ENCODE data around the gene YIF1A. TPM values are rescaled to one million over a fixed set of nuclear protein-coding genes. Genes with fewer than 3 reads are reported as not detected.
A peak's percentile ranks its signal among the peaks of the same experiment; 100 is the strongest.

The YIF1A gene
- total RNA-seq, 1 donor from 2014 or later = 106 TPM

DNA sequence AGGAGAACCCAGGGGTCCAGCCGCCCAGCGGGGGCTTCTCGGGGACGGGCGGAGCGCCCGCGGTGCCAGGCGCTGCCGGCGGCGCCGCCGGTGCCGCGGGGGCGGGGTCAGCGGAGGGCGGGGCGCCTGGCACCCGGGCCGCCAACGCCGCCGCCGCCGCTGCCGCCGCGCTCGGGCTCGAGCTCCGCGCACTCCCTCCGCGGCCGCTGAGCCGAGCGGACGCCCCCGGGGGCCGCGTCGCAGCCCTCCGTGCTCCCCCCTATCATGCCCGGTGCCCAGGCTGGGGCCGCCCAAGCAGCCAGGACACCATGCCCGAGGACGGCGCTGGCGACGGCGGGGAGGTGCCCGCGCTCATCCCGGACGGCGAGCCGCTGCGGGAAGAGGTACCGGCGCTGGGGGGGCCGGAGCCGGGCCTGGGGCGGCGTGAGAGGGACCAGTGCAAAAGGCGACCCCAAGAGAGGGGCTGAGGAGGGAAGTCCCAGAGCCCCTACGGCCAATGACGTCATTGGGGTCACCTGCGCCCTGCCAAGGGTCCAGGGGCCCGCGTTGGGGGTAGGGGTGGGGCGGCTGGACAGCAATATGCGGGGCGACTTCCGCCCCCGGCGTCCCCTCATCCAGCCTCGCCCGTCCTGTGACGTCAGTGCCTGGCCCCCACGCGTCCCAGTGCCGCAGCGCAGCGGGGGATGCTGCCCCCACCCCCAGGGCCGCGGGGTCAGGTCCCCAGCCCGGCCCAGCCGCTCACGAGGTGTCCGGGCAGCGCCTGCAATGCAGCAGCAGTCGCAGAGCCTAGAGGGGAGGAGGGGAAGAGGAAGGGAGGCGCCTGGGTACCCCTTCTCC is 3.0 kb upstream of the YIF1A start, which contains the start of gene TMEM151A:
Gene TMEM151A, plus strand, starts transcription at position 189 of the 837 bp plus-strand sequence. Its CDS starts 120 bp downstream, at position 309.
- TF ChIP-seq, protein P1, sequence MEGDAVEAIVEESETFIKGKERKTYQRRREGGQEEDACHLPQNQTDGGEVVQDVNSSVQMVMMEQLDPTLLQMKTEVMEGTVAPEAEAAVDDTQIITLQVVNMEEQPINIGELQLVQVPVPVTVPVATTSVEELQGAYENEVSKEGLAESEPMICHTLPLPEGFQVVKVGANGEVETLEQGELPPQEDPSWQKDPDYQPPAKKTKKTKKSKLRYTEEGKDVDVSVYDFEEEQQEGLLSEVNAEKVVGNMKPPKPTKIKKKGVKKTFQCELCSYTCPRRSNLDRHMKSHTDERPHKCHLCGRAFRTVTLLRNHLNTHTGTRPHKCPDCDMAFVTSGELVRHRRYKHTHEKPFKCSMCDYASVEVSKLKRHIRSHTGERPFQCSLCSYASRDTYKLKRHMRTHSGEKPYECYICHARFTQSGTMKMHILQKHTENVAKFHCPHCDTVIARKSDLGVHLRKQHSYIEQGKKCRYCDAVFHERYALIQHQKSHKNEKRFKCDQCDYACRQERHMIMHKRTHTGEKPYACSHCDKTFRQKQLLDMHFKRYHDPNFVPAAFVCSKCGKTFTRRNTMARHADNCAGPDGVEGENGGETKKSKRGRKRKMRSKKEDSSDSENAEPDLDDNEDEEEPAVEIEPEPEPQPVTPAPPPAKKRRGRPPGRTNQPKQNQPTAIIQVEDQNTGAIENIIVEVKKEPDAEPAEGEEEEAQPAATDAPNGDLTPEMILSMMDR (conservative IDR thresholded peaks at IDR 0.05; ENCODE audit: low read depth, low read length) = no peak
- DNase-seq (ENCODE audit: low read depth) = no peak
- H3K4me3 ChIP-seq (ENCODE audit: low read depth, low read length) = peak within 1 kb of the TSS; percentile 36

DNA sequence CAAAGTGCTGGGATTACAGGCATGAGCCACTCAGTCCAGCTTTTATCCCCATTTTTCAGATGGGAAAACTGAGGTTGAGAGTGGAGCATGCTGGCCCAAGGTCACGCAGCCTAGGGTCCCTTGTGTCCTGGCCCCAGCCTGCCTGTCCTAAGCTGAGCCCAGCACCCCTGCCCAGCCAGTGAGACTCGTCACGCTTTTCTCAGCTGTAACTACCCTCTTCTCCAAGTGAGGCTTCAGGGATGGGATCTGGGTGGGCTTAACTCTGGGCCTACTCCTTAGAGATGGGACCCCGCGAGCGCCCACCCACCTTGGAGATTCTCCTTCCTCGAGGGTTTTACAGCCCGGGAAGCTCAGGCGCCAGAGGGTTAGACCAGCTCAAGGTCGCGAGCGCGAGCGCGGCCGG is 2.4 kb upstream of the YIF1A start:
- no peak overlapping the region for H3K4me3 ChIP-seq (ENCODE audit: low read depth, low read length)
- TF ChIP-seq, protein P1 (conservative IDR thresholded peaks at IDR 0.05; ENCODE audit: low read depth, low read length) = no peak
- no peak for DNase-seq (ENCODE audit: low read depth)

DNA sequence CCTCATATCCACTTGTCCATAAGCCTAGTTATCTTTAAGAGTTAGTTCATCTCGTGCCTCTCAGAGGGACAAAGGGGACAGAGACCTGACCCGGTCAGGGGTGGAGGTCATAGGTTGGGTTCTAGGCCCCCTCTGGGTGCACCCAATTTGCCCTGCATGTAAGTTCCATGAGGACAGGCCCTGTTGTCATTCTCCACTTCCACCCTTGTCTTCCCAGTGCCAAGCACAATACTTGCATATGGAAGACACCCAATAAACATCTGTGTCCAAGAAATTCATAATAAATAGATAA is 1.3 kb upstream of the YIF1A start:
- H3K4me3 ChIP-seq (ENCODE audit: low read depth, low read length) = no peak overlapping the region
- TF ChIP-seq, protein P1 (conservative IDR thresholded peaks at IDR 0.05; ENCODE audit: low read depth, low read length) = no peak
- DNase-seq (ENCODE audit: low read depth) = no peak

DNA sequence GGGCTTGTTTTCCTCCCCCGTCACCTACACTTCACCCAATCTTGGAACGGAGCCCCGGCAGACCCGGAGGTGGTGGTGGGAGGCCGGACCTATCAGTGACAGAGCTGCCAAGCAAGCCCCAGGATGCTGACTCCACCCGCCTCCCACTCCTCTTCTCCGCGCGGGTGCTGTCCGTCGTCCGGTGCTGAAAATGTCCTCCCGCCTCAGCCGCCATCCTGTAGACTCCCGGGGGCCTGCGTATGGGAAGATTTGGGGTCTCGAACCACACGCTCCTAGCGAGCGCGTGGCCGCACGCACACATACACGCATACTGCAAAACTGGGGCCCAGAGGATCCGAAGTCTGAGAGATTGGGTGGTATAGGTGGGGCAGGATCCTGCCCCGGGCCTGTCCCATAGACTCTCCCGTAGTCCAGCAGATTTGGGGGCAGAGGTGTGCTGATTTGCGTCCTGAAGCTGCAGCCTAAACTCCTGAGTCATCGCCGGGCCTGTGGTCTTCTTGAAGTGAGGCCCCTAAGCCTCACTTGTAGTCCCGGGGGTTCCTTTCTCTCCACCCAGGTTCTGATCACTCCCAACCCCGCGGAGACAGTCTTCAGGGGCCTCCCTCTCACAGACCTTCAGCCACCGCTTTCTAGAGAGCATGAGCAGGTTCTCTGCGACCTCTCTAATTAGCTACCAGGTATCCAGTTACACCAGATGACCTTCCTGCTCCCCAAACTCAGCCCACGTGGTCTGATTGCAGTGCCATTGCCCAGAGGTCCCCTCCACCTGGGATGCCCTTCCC is 796 bp upstream of the YIF1A start:
- TF ChIP-seq, protein P1 (conservative IDR thresholded peaks at IDR 0.05; ENCODE audit: low read depth, low read length) = no peak
- no peak for DNase-seq (ENCODE audit: low read depth)
- peak overlapping the region; percentile 94 for H3K4me3 ChIP-seq (ENCODE audit: low read depth, low read length)

DNA sequence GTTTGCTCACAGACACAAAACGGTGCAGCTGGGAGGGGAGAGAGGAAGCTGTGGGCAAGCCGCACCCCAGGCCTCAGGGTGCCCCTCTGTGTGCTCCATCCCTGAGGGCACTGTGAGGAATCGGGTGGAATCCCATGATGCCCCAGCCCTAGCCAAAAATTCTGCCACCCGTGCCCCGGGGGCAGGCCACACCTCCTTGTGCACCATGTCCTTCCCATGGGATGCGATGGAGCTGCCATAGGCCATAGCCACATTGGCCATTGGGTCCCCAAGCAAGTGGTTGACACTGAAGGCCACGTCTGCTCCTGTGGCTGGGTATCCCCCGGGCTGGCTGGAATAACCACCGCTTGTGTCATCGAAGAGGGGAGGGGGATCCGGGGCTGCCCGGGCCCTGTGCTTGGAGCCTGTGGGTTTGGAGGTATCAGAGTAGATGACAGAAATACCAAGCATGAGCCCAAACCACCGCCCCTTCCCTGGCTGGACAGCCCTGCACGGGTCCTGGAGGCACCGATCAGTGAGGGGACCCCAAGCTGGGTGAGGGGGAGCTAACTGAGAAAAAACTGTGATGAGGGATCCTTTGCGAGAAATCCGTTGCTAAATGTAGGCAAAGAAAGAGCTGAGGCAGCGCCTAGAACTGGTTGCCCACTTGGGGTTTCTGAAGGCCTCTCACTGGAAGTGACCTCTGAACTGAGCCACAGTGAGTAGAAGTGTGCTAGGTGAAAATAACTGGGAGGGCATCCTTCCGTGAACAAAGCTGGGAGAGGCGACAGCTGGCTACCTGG is 863 bp downstream of the YIF1A start:
- TF ChIP-seq, protein P1 (conservative IDR thresholded peaks at IDR 0.05; ENCODE audit: low read depth, low read length) = no peak
- peak overlapping the region; percentile 94 for H3K4me3 ChIP-seq (ENCODE audit: low read depth, low read length)
- DNase-seq (ENCODE audit: low read depth) = no peak

DNA sequence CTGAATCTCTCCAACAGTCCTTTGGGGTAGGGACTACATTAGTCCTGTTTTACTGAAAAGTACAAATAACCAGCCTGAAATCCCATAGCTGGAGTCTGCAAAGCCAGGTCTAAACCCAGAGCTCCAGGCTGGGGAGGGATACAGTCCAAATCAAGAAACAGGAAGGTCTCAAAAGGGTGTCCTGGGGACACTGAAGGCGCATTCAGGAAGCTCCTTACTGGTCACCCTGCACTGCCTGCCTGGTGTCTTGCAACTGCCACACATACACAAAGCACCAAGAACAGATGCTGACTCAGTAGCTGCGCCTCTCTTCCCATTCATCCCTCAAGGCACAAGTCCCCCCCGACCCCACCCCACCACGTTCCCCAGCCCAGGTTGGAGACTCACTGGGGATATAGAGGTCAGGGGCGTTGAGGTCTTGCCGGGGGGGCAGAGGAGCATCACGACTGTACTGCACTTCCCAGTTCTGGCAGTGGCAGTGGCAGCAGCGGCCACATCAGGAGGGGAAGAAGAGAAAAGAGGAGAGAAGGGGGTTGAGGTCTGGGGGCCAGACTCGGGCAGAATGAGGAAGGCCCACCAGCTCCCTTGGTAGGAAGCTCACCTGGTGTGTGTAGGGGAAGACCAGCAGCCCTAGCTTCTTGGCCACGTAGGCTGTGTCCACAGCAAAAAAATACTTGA is 1.6 kb downstream of the YIF1A start:
- TF ChIP-seq, protein P1 (conservative IDR thresholded peaks at IDR 0.05; ENCODE audit: low read depth, low read length) = no peak
- DNase-seq (ENCODE audit: low read depth) = no peak
- H3K4me3 ChIP-seq (ENCODE audit: low read depth, low read length) = no peak overlapping the region
